ENCODE results near the gene SKI.
"Not testable (repeated sequence)": the region's sequence is repeated elsewhere in the genome, so short reads cannot be mapped to it uniquely, and the experiment has no call there.

The SKI gene

DNA sequence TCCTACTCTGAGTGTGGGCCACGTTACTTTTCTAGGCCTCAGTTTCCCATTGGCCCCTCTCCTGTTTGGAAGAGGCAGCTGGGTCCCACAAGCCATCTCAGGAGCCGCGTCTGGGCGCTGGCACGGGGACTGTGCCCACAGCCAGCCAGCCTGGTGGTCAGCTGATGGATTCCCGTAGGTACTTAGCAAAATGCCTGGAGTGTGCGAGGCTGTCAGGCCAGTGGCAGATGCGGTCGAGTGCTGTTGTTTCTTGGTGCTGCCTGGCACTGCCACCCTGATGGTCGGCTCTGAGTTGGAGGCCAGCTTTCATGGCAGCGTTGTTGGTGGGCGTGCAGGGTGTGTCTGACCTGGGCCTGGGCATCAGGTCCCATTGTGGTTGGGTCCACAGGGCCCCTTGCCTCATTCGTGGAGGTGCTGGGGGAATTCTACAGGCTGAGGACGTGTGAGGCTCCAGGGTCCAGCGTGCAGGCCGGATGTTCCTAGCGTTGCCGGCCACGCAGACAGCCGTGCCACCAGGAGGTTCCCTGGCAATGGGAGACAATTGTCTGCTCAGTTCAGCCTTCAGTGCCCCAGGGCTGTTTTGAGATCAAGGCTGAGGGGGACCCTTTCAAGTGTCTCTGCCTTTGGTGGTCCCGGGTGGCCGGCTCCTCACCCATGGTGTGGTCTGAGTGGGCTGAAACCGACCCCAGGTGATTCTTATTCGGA lies 20.9 kb downstream of the SKI start:
- DNase-seq = no peak

DNA sequence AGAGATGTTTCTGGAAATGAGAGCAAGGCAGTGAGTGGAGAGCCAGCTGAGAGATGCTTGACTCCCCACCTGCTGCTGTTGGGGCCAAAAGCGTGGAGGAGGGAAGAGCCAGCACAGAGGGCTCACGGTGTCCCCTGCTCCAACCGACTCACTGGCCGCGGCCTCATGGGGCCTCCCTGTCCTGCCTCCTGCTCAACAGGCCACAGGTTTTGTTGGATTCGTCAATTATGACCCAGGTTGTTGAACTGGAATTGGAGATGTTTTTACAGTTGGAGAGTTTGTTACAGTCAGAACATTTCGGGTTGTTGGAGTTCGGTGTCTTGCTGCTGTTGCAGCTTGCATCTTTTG lies 21.4 kb downstream of the SKI start:
- no peak for DNase-seq

DNA sequence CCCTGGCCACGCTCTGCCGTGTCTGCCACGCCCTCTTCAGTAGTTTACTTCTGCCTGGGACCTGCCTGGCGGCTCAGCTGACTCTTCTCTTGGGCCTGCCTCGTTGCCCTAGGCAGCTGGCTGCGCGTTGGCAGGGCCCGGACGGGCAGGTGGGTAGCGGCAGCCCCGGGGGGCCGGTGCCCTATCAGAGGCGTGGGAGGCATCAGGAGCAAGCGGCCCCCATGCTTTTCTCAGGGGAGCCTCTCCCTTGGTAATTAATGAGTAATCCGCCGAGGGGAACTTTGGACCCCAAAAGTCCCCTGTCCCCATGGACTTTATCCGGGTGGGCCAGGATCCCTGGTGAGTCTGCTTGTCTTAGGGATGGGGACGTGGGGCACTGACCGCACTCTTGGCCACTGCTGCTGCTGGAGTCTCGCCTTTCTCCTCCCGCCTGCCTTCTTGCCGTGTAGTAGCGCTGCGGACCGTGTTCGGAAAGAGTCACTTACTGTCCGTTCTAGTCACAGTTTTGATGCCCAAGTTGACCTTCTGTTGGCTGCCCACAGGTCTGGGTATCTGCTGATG lies 22.7 kb downstream of the SKI start:
- DNase-seq = peak in 1 of 5 experiments; percentile 2

DNA sequence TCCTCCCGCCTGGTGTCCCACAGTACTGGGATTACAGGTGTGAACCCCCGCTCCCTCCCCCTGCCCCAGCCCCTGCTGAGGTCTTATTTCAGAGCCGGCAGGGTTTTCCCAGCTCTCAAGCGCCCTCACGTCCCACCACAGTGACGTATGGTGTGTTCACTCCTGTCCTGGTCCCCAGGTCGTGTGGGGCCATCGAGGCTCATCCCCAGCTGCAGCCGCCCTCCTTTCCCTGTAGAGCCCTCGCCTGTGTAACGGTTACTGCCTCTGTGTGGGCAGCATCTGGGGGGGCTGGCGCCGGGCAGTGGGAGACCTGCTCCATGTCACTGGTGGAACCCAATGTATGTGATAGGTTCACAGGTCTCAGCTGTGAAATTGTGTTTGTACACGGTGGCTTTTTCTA lies 23.2 kb downstream of the SKI start:
- DNase-seq = peak in 1 of 5 experiments; percentile 2

DNA sequence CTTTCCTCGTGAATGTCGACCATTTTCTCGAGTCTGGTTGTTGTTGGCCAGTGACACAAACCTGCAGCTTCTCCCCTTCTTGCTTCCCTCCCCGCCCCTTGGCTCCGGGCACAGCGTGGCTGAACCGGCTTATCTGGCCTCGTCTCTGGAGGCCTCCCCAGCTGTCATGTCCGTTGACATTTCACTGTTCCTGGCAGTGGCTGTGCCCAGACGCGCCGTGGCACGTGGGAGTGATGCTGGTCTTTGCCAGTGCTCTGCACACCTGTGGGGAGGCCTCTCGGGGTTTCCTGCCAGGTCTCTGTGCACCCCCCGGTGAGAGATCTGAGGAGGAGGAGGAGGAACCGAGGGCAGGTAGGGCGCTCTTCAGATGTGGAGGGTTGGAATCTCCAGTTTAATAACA lies 23.7 kb downstream of the SKI start:
- DNase-seq = no peak

DNA sequence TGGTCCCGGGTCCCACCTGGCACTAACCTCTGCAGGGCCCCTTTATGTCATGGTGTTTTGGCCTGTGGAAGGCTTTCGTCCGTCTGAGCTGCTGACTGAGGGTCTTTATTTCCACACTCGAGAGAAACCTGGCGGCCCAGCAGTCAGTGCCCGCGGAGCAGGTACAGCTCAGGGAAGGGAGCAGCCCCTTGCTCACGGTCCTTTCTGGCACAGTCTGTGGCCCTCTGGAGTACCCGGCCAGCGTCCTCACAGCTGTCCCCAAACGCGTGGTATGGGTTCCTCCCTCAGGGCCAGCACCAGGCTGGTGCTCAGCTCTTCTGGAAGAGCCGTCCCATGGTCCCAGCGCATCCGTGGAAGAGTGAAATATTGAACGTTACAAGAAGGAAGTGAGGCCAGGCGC lies 24.3 kb downstream of the SKI start:
- DNase-seq = peak in 1 of 5 experiments; percentile 3

DNA sequence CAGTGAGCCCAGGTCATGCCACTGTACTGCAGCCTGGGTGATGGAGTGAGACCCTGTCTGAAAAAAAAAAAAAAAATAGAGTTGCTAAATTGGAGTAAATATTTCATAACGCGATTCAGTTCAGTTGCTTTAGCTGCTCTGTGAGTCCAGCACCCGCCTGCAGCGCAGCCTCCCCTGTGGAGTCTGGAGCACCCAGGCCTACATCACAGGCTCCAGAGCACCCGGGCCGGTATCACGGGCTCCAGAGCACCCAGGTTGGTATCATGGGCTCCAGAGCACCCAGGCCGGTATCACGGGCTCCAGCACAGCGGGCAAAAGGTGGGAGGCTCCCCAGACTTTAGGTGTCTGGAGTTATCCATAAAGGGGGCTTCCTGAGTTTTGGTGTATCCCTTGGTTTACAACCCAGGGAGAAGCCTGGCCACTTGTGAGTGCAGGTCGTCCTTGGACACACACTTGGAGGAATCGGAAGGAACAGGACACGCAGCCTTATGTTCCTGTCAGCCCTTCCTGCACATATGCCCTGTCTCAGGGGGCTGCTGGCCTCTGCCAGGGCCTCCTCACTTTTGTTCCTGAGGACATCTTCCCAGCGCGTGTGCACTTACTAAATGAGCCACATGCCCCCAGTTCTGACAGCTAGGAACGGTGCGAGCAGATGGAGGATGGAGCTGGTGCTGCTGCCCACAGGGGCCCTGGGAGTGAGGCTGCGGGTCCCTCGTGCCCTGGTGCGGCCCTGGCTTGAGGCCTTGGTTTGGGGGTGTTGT lies 25.1 kb downstream of the SKI start:
- DNase-seq = peak in 1 of 5 experiments; percentile 3

DNA sequence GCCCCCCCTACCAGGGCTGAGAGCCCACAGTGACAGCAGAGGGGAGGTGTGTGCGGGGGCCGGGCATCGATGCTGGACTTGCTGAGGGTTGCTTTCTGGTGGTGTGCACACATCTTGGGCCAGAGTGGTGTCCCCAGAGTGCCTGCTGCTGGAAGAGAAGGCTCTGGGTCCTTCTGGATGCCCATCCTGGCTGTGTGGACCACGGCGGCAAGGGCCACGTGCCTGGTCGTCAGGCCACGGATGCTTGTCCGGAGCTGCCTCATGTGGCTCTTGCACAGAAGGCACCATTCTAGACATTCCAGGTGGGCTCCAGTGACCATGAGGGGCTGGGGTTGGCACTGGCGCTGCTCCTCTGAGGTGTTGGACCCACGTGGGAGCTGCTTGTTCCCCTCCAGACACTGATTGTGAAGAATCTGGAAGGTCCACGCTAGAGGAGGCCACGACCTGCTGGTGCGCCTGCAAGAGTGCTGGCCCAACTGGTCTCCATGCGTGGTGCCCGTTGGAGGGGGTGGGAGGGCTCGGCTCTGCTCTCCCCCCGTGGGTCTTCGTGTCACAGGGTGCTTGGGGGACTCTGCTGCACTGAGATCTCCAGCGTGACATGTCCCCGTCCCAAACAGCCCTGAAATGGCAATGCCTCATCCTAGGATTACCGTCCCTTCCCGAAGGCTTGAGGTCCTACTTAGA lies 25.8 kb downstream of the SKI start:
- DNase-seq = peak in 1 of 5 experiments; percentile 4

DNA sequence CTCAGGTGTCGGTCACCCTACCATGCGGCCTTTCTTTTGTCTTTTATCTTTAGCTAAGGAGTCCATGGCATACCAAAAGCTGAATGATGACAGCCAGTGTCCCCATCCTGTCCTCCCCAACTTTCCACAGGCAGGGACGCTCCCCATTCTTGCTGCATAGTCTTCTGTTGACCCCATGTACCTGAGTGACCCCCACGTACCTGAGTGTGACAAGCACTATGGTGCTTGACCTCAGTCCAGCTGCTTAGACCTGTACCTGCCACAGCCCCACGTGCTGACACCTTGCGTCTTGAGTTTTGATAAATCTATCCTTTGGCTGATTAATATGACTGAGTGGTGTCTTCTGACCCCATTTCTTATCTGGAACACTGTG lies 26.9 kb downstream of the SKI start:
- no peak for DNase-seq

DNA sequence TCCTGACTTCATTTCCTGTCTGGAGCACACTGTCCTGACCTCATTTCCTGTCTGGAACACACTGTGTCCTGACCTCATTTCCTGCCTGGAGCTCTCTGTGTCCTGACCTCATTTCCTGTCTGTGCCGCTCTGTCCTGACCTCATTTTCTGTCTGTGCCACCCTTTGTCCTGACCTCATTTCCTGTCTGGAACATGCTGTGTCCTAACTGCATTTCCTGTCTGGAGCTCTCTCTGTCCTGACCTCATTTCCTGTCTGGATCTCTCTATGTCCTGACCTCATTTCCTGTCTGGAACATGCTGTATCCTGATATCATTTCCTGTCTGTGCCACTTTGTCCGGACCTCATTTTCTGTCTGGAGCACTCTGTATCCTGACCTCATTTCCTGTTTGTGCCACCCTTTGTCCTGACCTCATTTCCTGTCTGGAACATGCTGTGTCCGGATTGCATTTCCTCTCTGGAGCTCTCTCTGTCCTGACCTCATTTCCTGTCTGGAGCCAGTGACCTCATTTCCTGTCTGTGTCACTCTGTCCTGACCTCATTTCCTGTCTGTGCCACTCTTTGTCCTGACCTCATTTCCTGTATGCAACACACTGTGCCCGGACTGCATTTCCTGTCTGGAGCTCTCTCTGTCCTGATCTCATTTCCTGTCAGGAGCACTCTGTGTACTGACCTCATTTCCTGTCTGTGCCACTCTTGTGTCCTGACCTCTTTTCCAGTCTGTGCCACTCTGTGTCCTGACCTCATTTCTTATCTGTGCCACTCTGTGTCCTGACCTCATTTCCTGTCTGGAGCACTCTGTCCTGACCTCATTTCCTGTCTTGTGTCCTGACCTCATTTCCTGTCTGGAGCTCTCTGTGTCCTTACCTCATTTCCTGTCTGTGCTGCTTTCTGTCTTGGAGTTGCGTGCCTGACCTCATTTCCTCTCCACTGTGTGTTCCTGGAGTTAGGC lies 27.6 kb downstream of the SKI start:
- DNase-seq = peak in 4 of 5 experiments; percentile 40 to 97 (median 80)

DNA sequence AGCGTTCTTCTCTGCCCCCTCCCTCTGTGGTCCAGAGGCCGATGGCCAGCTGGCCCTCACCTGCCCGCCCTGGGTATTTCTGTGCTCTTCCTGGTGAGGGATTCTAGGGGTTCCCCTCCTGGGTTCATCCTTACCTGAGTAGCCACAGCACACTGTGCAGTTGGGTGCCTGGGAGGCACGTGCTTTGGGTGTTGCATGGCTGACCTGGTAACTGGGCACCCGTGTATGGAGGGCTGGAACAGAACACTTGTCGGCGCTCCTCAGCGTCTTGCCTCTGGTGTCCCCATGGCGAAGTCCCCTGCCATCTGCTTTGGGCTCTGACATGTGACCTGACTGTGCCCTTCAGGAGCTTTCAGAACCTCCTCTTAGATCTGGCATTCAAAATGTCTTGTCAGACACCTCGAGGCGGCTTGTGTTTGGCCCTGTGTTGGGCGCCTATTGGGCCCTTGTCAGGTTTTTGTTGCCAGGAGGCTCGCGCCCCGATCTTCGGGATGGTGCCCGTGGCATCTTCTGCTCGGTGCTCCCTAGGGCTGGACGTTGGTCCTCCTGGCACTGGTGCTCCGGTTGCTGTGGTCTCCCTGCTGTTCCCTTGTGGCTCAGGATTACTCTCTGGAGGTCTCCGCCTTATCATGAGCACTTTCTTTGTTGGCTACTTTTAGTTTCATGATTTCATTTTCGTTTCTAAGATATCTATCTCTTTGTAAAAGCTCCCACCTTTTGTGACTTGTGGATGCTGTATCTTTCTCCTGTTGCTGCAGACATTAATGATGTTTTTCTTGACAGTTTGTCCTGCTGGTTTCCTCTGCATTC lies 28.5 kb downstream of the SKI start:
- peak in 1 of 5 experiments; percentile 13 for DNase-seq

DNA sequence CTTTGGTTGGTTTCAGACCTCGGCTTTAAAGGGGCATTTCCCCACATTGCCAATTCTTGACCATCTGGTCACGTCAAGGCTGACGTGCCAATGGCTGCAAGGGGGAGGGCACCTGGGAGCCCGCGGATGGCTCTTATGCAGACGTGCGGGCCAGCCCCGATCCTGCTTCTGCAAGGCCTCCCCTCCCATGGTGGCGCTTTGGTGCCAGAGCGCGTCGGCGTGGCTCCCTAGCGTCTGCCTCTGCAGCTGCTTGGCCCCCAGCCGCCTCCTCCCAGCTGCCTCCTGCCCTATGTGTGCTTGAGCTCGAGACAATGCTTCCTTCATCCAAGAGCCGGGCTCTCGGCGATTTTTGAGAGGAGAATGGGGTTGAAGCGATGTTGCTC lies 29.1 kb downstream of the SKI start:
- DNase-seq = no peak

DNA sequence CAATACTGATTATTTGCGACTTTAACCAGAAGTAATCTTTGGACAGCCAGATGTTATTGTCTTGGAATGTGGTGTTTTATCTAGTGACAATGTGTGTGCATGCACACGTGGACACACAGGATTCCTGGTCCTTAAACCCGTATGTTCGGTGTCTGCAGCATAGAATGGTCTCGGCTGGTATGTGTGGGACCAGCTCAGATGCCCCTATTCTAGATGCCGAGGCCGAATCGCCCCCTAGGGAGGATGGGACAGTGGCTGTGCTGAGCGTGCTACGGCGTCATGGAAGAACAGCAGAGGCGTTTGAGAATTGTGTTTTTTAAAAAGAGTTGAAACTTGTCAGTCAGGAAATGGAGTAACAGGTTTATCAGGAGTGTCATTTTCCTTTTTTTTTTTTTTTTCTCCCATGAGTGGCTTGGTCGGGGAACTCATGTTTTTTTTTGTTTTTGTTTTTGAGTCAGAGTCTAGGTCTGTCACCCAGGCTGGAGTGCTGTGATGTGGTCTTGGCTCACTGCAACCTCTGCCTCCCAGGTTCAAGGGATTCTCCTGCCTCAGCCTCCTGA lies 30.1 kb downstream of the SKI start:
- DNase-seq = peak in 1 of 5 experiments; percentile 35

DNA sequence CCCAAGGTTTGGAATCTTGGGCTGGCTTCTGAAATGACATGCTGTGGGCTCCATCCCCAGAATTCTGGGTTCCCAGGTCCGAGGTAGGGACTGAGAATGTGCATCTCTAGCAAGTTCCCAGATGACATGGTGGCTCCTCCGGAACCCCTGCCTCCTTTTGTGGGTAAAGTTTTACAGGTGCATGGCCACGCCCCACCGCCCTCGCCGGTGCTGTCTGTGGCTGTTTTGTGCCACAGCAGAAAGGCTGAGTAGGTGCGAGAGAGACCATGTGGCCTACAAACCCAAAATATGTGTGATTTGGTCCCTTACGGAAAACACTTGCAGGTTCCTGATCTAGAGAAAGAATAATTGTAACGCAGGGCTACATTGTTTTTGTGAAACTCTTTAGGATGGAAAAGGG lies 30.9 kb downstream of the SKI start:
- peak in 4 of 5 experiments; percentile 38 to 71 (median 66) for DNase-seq

DNA sequence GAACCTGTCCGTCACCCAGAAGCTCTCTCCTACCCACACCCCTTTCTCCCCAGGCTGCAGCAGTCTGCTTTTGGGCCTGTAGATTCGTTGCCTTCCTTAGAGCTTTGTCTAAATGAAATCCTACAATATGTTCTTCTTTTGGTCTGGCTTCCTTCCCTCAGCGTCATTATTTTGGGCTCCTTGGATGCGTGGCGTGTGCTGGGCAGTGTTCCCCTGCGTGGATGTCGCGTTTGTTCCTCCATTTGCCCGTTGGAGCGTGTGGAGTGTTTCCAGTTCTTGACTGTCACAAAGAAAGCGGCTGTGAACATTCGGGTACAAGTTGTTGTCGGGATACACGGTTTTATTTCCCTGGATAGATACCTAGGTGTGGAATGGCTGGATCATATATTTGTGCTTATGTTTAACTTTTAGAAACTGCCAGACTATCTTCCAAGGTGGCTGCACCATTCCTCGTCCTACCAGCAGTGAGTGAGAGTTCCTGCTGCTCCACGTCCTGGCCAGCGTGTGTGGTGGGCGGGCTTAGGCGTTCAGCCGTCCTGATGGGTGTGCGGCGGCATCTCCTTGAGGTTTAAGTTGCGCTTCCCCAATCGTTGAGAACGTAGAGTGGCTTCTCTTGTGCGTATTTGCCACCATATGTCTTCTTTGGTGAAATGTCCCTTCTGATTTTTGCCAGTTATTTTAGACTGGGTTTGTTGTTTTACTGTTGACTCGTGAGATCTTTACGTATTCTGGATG lies 31.7 kb downstream of the SKI start:
- no peak for DNase-seq

DNA sequence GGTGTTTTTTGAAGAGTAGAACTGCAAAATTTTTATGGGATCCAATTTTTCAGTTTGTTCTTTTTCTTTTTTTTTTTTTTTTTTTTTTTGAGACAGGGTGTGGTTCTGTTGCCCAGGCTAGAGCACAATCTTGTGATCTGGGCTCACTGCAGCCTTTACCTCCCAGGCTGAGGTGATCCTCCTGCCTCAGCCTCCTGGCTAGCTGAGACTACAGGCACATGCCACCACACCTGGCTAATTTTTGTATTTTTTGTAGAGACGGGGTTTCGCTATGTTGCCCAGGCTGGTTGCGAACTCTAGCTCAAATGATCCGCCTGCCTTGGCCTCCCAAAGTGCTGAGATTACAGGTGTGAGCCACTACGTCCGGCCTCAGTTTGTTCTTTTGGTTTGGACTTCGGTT lies 32.4 kb downstream of the SKI start:
- not testable (repeated sequence) for DNase-seq

DNA sequence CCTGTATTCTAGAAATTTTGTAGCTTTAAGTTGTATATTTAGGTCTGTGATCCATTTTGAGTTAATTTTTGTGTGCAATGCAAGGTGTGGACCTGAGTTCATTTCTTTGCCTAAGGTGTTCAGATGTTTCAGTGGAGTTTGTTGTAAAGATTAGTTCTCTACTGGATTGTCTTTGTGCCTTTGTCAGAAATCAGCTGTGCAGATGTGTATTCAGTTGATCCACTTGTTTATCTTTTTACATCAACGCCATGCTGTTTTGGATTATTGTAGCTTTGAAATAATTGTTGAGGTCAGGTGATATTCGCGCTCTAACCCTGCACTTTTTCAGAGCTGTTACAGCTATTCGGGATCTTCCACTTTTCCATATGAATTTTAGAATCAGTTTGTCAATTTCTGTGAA lies 32.8 kb downstream of the SKI start:
- no peak for DNase-seq

DNA sequence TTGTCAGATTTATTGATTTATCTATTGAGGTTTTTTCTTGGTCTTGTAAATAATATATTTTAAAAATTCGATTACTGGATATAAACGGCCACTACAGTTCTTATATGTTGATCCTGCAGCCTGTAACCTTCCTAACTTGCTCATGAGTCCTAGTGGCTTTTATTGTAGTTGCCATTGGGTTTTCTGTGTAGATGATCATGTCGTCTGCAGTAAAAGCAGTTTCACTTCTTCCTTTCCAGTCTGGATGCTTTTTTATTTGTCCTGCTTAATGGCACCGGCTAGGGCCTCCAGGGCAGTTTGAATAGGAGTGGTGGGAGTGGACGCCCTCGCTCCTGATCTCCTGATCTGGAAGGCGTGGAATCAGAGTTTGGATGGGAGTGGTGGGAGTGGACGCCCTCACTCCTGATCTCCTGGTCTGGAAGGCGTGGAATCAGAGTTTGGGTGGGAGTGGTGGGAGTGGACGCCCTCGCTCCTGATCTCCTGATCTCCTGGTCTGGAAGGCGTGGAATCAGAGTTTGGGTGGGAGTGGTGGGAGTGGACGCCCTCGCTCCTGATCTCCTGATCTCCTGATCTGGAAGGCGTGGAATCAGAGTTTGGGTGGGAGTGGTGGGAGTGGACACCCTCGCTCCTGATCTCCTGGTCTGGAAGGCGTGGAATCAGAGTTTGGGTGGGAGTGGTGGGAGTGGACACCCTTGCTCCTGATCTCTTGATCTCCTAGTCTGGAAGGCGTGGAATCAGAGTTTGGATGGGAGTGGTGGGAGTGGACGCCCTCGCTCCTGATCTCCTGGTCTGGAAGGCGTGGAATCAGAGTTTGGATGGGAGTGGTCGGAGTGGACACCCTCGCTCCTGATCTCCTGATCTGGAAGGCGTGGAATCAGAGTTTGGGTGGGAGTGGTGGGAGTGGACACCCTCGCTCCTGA lies 33.6 kb downstream of the SKI start:
- not testable (repeated sequence) for DNase-seq

DNA sequence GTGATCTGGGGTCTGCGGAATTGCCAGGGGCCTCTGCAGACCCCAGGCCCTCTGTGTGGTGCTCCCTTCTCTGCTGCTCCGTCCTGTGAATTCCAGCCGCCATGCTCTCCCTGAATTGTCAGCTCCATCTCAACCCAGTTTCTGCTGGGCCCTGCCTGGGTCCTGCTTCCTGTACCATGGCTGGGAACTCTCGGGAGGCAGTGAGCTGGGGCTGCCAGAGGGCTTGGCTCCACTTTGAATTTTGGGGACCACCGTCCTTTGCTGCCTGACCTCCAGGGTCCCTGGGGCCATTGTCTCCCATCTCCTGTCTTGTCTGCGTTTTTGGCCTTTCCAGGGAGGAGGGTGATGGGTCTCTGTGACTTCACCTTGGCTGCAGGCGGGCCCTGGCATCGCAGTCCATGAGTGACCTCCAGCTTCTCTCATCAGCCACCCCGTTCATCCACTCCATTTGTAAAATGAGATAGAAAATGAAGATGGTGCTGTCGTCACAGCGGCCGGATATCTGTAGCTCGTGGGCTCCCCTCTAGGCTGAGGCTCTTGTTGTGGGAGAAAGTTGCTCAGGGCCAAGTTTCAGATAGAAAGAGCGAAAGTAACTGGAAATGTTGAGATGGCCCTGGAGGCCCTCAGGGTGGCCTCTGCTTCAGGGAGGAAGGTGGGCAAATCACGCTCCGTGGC lies 38.3 kb downstream of the SKI start:
- DNase-seq = no peak

All from T-helper 2 cell (primary cell).